MV-4-11 (cell line): ENCODE results near the gene WDR70.

ENCODE experiments used
- DNase-seq: peaks from one replicate; lab custom pipeline; 2025; lab: John Stamatoyannopoulos, UW

The WDR70 gene

DNA sequence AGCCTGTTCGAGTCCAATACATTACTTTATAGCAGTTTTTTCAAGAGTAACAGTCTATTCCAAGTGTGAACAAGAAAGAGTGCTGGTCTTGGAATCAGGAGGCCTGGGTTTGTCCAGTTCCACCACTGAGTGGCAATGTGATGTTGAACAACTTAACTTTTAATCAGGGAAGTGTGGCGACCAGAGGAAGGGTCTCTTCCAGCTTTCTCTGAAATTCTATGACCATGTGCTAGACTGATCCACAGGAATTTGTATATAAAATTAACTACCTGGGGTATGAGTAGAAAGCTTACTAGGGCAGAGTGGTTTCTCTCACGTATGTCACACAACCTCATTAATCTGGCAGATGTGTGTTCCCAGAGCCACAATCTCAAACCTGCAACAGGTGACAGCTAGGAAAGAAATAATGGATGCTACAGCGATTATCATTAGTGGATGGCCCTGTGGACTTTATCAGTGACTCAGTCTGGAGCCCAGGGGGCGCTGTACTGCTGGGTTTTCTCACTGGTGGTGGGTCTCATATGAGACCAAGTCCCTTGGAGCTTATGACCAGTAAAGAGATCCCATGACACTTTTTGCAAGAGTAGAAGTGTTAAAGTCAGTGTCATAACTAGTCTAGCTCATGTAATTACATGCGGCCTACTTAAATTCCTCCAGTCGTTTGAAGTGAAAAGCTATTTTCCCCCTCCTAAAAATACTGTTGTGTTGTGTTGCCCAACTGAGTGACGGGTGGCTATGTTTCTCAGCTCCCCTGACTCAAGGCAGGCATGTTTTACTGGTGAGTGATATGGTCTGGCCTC lies 344.2 kb downstream of the WDR70 start:
- peak; percentile 29 for DNase-seq

- no peak for DNase-seq
Measured at GRCh38 chr5:37724395-37725125, 345.4 kb downstream of the WDR70 start.

DNA sequence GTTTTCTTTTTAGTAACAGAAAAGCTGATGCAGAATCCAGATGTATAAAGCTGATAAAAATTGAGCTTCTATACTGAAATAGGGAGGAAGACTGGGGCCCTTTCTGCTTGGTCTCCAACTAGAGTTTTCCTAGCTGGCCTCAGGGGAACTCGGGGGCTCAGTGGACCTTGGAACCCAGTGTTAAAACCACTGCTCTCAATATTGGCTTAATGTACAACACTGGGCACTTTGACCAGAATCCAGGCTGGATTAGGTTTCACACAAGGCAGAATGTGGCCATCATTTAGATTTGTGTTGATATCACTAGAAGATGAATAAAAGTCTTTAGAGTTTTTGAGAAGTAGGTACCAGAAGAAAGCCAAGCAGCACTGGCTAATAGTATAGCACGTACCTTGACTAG lies 346.1 kb downstream of the WDR70 start:
- no peak for DNase-seq

GRCh38 chr5:37727238-37727637 lies 348.1 kb downstream of the WDR70 start:
- no peak for DNase-seq

- DNase-seq, result no peak
Measured at GRCh38 chr5:37730896-37731455, 351.9 kb downstream of the WDR70 start.

DNA sequence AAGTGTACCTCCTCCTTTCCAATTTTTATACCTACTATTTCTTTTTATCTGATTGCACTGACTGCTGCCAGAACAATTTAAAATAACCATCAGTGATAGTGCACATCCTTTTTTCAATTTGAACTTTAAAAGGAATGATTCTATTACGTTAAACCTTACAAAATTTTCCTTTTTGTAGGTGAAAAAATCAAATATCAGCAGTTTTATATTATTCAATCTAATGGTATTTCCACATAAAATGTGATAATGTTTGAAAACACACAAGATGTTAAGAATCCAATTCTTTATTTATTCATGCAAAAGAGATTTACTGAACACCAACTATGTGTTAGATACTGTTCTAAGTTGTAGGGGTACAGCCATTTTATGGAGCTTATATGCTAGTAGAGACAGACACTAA lies 355.0 kb downstream of the WDR70 start:
- no peak for DNase-seq

GRCh38 chr5:37735649-37736347 lies 356.7 kb downstream of the WDR70 start:
- no peak for DNase-seq

DNA sequence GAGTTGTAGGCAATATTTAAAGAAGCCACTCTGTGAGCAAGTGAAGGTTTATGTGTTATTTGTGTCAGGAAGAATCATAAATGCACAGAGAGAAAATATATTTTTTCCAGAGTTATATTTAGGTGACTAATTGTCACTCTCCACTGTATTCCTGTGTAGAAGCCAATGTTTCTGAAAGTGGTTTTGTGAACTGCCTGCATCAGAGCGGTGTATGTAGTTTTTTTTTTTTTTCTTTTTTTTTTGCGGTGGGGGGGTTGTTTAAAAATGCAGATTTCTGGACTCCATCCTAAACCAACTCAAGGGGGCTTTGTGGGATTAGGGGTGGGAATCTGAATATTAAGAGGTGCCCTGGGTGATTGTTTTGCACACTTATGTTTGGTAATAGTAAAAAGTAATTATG lies 357.3 kb downstream of the WDR70 start:
- DNase-seq, result no peak

GRCh38 chr5:37737326-37738056 lies 358.4 kb downstream of the WDR70 start:
- no peak for DNase-seq

DNA sequence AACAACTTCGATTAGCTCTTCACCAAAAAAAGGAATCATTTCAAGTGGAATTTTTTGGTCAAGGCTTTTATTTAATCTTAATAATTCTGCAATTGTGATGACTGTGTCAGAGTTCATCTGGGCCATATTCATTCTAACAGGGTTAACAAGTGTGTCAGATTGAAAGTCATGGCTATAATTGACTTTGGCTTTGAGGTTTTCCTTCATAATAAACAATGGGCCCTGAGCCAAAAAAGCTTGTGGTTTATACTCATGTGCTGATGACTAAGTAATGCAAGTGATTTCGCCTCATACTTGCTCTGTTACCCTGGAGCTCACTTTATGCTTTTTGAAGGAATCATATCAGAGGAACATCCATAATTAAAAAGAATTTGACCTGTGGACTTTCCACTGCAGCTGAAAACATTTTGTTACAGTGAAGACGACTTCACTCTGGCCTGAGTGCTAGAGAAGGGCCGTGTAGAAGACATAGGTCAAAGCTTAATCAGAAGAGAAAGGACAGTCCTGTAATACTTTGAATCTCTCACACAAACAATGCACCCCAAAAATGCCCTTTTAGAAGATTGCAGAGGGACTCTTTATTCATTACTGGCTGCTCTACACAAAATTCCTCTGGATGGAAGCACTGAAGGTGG lies 359.1 kb downstream of the WDR70 start:
- peak; percentile 91 for DNase-seq

DNA sequence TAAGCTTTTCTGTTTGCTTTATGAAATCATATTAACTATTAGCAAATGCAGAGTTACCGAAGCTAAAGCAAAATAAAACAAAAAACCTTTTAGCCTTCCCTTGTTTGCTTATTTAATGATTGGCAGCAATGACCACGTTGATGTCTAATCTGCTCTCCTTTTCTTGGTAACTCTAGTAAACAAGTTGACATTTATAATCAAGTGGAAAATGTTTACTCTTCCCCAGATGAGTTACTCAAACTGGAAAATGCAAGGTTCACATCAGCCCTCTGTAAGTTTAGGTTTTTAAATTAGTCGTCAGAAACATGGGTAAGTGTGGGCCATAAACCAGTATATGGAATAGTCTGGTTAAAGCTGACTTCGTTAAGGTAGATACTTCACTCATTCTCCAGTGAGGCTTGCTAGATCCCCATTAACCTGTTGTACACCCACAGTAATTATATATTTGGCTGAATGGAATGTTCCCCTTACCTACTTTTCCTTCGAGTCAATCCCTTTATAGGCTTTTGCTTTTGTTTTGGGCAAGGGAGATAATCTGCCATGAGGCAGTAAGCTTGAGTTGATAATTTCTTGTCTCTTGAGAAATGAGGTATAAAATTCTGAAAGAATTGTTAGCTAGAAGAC lies 359.9 kb downstream of the WDR70 start:
- DNase-seq, result no peak

- no peak for DNase-seq
Measured at GRCh38 chr5:37739817-37740261, 360.7 kb downstream of the WDR70 start.

- no peak for DNase-seq
Measured at GRCh38 chr5:37740331-37741066, 361.4 kb downstream of the WDR70 start.

DNA sequence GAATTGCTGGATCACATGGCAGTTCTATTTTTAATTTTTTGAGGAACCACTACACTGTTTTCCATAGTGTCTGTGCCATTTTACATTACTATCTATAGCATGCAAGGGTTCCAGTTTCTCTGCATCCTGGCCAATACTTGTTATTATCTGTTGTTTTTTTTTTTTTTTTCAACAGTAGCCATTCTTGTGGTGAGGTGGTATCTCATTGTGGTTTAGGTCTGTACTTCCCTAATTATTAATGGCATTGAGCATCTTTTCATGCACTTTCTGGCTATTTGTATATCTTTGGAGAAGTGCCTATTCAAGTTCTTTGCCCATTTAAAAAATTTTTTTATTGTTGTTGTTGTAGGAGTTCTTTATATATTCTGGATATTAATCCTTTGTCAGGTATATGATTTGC lies 363.0 kb downstream of the WDR70 start:
- peak; percentile 51 for DNase-seq

- DNase-seq, result no peak
Measured at GRCh38 chr5:37751227-37751626, 372.1 kb downstream of the WDR70 start.

GRCh38 chr5:37754976-37755375 lies 375.9 kb downstream of the WDR70 start:
- DNase-seq, result no peak

GRCh38 chr5:37755581-37755980 lies 376.5 kb downstream of the WDR70 start:
- DNase-seq, result no peak

DNA sequence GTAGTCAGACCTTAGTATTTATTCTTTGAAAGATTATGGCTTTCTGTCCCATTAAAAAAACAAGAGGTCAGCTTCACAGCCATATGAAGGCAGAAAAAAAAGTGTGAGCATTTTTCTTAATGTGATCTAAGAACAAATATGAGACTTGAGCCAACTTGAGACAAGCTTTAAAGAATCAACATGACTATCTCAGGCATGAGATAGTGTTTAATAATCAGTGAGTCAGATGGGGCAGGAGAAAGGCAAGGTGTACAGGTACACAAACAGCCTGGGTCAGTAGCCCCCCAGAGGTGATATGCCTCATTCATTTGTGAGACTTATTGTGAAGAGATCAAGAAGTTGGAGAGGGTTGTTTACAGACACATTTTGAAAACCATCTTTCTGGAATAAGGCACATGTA lies 377.1 kb downstream of the WDR70 start:
- DNase-seq, result no peak

GRCh38 chr5:37757980-37758582 lies 379.0 kb downstream of the WDR70 start:
- DNase-seq, result no peak

GRCh38 chr5:37767251-37767650 lies 388.1 kb downstream of the WDR70 start:
- no peak for DNase-seq
